Upper lobe of left lung (tissue), 6 donors: ENCODE results near the gene ATRNL1. TPM values are rescaled to one million over a fixed set of nuclear protein-coding genes. Genes with fewer than 3 reads are reported as not detected.

Experiments
- ATAC-seq, 2 donors: fragments of 200-7000 bp; cut with Tn5 transposase; one replicate each; pipeline ENCODE4 v1.9.1; 2022; ENCODE audit warnings: mild to moderate bottlenecking in 2 of 2, moderate library complexity in 2 of 2; ENCODE audit not compliant: low FRiP score in 2 of 2
- DNase-seq, 2 donors: peaks; one replicate each; pipeline ENCODE4 v3.0.0-alpha.2; 2019 to 2020
- H3K27ac ChIP-seq, 4 donors: fragments of 200-600 bp; sonication (generic); one replicate each; pipeline ENCODE4 v1.5.1; 2016 to 2019
- H3K27me3 ChIP-seq, 4 donors: fragments of 200-600 bp; sonication (generic); one replicate each; pipeline ENCODE4 v1.5.1; 2017 to 2019
- H3K36me3 ChIP-seq, 4 donors: fragments of 200-600 bp; sonication (generic); one replicate each; pipeline ENCODE4 v1.5.1; 2016 to 2019
- H3K4me1 ChIP-seq, 4 donors: fragments of 200-600 bp; sonication (generic); one replicate each; pipeline ENCODE4 v1.5.1; 2018 to 2019
- H3K4me3 ChIP-seq, 4 donors: fragments of 200-600 bp; sonication (generic); one replicate each; pipeline ENCODE4 v1.5.1; 2017 to 2019; ENCODE audit warnings: mild to moderate bottlenecking in 2 of 4, moderate library complexity in 1 of 4
- H3K9me3 ChIP-seq, 4 donors: fragments of 200-600 bp; sonication (generic); one replicate each; pipeline ENCODE4 v1.5.1; 2018 to 2019
- EP300 ChIP-seq, 4 donors: sonication (generic); formaldehyde crosslinking; IDR thresholded peaks; one replicate each; pipeline ENCODE4 v1.5.1; 2017; ENCODE audit warnings: antibody characterized with exemption in 4 of 4, control low read depth in 2 of 4
- POLR2A ChIP-seq, 4 donors: fragments of 450-650 bp; IDR thresholded peaks; one replicate each; pipeline ENCODE4 v1.5.1; 2016 to 2017; ENCODE audit warnings: antibody characterized with exemption in 4 of 4, mild to moderate bottlenecking in 2 of 4
- POLR2AphosphoS5 ChIP-seq, 2 donors: sonication (generic); formaldehyde crosslinking; IDR thresholded peaks; one replicate each; pipeline ENCODE4 v1.5.1; 2017; ENCODE audit warnings: antibody characterized with exemption in 2 of 2
- WGBS, 2 donors: methylation state at CpG; one replicate each; pipeline ENCODE4 v1.1.5; 2017 to 2018; 5-methylcytosine and 5-hydroxymethylcytosine counted together
- total RNA-seq, 6 donors: library from RNA; depleted of rRNA in 4 of 6; stranded (reverse); fragments of >200 nt in 4 of 6; gene quantifications; one replicate each; pipeline versions ENCODE4 v1.1.0 to v1.2.1, GENCODE V29; 2016 to 2021
- TF ChIP-seq, protein P1 (sequence below), 6 experiments: fragments of 450-650 bp in 4 of 6; fragments of 200-600 bp in 2 of 6; sonication (generic) in 2 of 6; IDR thresholded peaks; one replicate each; pipeline ENCODE4 v1.5.1; 2016 to 2019; ENCODE audit warnings: antibody characterized with exemption in 6 of 6
- donor health status: DM: no; HTN: no; CAD: no; lungs with moderate emphysema.
- donor health status: DM: no; HTN: yes; CAD: no; lungs with severe emphysema.

ATRNL1 gene
- total RNA-seq, 6 donors from 2014 or later, result 0.11 to 1.0 (median 0.39) TPM

DNA sequence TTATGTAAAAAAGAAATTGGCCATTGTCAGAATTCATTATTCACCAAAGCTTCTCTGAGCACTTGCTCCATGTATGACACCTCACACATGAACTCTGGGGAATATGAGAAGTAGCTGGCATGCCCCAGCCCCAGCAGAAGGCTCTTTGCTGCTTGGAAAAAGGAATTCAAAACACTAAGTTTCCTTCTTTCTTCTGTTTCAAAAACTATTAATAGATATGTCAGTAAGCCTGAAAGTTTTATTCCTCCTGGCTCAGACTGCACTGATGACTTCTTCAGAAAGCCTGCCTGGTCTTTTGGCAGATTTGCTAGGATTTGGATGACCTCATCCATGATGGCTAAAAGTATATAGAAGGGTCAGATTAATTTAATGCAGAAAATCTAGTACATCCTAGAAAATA lies 668.9 kb downstream of the ATRNL1 start:
- ATAC-seq (no peak), DNase-seq (no peak)
- no peak overlapping the region for H3K27ac ChIP-seq
- TF ChIP-seq EP300 (IDR thresholded peaks at IDR 0.05) (no peak), POLR2AphosphoS5 (IDR thresholded peaks at IDR 0.05) (no peak), POLR2A (IDR thresholded peaks at IDR 0.05) (no peak)
- TF ChIP-seq, protein P1, sequence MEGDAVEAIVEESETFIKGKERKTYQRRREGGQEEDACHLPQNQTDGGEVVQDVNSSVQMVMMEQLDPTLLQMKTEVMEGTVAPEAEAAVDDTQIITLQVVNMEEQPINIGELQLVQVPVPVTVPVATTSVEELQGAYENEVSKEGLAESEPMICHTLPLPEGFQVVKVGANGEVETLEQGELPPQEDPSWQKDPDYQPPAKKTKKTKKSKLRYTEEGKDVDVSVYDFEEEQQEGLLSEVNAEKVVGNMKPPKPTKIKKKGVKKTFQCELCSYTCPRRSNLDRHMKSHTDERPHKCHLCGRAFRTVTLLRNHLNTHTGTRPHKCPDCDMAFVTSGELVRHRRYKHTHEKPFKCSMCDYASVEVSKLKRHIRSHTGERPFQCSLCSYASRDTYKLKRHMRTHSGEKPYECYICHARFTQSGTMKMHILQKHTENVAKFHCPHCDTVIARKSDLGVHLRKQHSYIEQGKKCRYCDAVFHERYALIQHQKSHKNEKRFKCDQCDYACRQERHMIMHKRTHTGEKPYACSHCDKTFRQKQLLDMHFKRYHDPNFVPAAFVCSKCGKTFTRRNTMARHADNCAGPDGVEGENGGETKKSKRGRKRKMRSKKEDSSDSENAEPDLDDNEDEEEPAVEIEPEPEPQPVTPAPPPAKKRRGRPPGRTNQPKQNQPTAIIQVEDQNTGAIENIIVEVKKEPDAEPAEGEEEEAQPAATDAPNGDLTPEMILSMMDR (IDR thresholded peaks at IDR 0.05), result no peak
- H3K4me1 ChIP-seq, result no peaks in the 10 kb centered on the region
- no peaks in the 10 kb centered on the region for H3K36me3 ChIP-seq
- no peaks in the 10 kb centered on the region for H3K9me3 ChIP-seq
- no peak overlapping the region for H3K4me3 ChIP-seq
- no peaks in the 10 kb centered on the region for H3K27me3 ChIP-seq

DNA sequence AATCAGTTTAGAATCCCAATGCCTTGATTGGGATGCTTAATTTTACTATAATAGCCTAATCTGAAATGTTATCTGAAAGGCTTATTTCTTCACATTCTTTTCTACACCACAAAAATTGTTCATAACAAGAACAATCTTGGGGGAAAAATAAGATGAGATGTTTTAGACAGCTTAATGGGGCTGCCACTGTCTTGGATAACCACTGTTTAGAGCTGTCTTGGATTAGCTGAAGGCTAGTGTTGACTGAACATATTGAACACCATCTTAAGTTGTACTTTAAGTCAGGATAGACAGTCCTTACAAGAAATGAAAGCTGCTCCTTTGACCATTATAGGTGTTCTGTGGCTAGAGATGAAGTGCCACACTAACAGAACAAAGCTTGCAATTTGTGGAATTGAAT lies 678.6 kb downstream of the ATRNL1 start:
- H3K27me3 ChIP-seq, result no peaks in the 10 kb centered on the region
- H3K36me3 ChIP-seq, result no peaks in the 10 kb centered on the region
- H3K9me3 ChIP-seq, result no peaks in the 10 kb centered on the region
- no peaks in the 10 kb centered on the region for H3K4me1 ChIP-seq
- no peak for DNase-seq
- TF ChIP-seq EP300 (IDR thresholded peaks at IDR 0.05) (no peak), POLR2A (IDR thresholded peaks at IDR 0.05) (no peak), POLR2AphosphoS5 (IDR thresholded peaks at IDR 0.05) (no peak)
- TF ChIP-seq, protein P1 (IDR thresholded peaks at IDR 0.05), result no peak
- no peak for ATAC-seq
- H3K4me3 ChIP-seq, result no peak overlapping the region
- H3K27ac ChIP-seq, result no peak overlapping the region

DNA sequence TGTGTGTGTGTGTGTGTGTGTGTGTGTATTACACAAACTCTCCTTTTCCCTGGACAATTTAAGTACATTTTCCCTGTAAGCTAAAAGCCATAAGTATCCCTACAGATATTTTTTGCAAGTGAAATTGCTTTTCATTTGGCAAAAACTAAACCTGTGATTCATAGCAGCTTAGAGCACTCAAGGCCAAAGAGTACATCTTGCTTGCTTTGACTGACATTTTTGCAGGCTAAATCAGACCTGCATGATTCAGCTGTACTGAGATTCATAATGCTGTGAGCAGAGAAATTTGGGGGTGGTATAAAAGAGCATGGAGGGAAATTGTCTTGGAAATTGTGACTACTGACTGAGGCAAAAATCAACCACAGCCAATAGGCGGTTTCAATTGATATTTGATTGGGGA lies 679.4 kb downstream of the ATRNL1 start:
- no peak overlapping the region for H3K4me3 ChIP-seq
- H3K9me3 ChIP-seq, result no peaks in the 10 kb centered on the region
- H3K27me3 ChIP-seq, result no peaks in the 10 kb centered on the region
- DNase-seq (no peak), ATAC-seq (no peak)
- no peak for TF ChIP-seq POLR2A (IDR thresholded peaks at IDR 0.05)
- no peak for TF ChIP-seq POLR2AphosphoS5 (IDR thresholded peaks at IDR 0.05)
- no peak for TF ChIP-seq EP300 (IDR thresholded peaks at IDR 0.05)
- TF ChIP-seq, protein P1 (IDR thresholded peaks at IDR 0.05), result no peak
- no peaks in the 10 kb centered on the region for H3K36me3 ChIP-seq
- 93 to 94% methylated on average over 1 of the region's 1 CpG for WGBS, 2 donors
- no peaks in the 10 kb centered on the region for H3K4me1 ChIP-seq
- no peak overlapping the region for H3K27ac ChIP-seq

DNA sequence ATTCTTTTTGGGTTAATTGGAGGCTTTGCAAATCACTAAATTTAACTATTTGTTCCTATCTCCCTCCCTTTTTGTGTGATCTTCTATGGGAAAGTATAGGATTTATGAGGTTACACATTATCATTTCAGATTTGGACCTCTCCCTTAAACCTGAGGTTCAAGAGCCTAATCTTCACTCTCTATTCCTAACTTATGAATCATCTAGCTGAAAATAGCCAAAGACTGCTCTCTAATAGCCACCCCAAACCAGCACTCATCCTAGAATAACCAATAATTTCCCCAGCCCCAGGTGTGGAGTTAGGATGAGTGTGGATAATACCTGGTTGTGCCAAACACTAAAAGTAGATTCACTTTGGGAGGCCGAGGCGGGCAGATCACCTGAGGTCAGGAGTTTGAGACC lies 680.7 kb downstream of the ATRNL1 start:
- Histone ChIP-seq H3K36me3 (no peaks in the 10 kb centered on the region), H3K9me3 (no peaks in the 10 kb centered on the region), H3K27ac (no peak overlapping the region), H3K4me3 (no peak overlapping the region), H3K27me3 (no peaks in the 10 kb centered on the region), H3K4me1 (no peaks in the 10 kb centered on the region)
- no peak for ATAC-seq
- WGBS, 2 donors, result 87 to 94% methylated on average over 2 of the region's 2 CpGs
- DNase-seq, result no peak
- no peak for TF ChIP-seq EP300 (IDR thresholded peaks at IDR 0.05)
- no peak for TF ChIP-seq POLR2A (IDR thresholded peaks at IDR 0.05)
- no peak for TF ChIP-seq POLR2AphosphoS5 (IDR thresholded peaks at IDR 0.05)
- TF ChIP-seq, protein P1 (IDR thresholded peaks at IDR 0.05), result no peak

DNA sequence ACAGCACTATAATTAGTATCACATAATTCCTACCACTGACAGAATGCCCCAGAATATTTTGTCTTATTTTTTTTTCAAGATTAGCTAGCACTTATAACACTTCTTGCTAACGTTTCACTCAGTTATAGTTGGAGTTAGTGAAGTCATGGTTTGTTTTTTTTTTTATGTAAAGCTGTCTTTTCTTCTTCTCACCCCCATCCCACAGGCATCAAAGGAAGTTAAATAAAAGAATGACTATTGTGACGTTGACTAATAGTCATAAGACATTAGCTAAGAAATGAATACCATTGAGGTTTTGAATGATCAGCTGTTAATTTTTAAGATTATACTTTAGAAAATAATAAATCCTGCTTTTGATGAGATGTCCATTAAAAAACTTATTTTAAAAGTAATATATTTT lies 681.6 kb downstream of the ATRNL1 start:
- ATAC-seq (no peak), DNase-seq (no peak)
- TF ChIP-seq POLR2A (IDR thresholded peaks at IDR 0.05) (no peak), POLR2AphosphoS5 (IDR thresholded peaks at IDR 0.05) (no peak), EP300 (IDR thresholded peaks at IDR 0.05) (no peak)
- TF ChIP-seq, protein P1 (IDR thresholded peaks at IDR 0.05), result no peak
- H3K36me3 ChIP-seq, result no peaks in the 10 kb centered on the region
- 44 to 47% methylated on average over 2 of the region's 2 CpGs for WGBS, 2 donors
- H3K9me3 ChIP-seq, result no peaks in the 10 kb centered on the region
- H3K27ac ChIP-seq, result no peak overlapping the region
- H3K4me3 ChIP-seq, result no peak overlapping the region
- H3K4me1 ChIP-seq, result no peaks in the 10 kb centered on the region
- H3K27me3 ChIP-seq, result no peaks in the 10 kb centered on the region
